Activated naive CD8-positive, alpha-beta T cell treated with anti-CD3 and anti-CD28 coated beads, Interleukin-2, amount 10 ng/mL, durations not matched to agents 7 days and 5 days (primary cell): ENCODE measurements around the gene CYB561D2. TPM values are rescaled to one million over a fixed set of nuclear protein-coding genes. Genes with fewer than 3 reads are reported as not detected.

Experiments used
- ATAC-seq: fragments of 150-1000 bp; cut with Tn5 transposase; one replicate; pipeline ENCODE4 v1.10.0; 2021; ENCODE audit warnings: low read depth, moderate library complexity
- POLR2A ChIA-PET: fragments of 350-600 bp; sonication (Branson Sonifier 250); formaldehyde crosslinking; loops from one replicate; lab custom pipeline; 2021; ENCODE audit warnings: antibody characterized with exemption; lab: Charles Lee
- DNase-seq: peaks from one replicate; pipeline ENCODE4 v3.0.0; 2021
- H3K27ac Mint-ChIP-seq: one replicate; pipeline ENCODE4 v1.8.0; 2022; ENCODE audit warnings: mild to moderate bottlenecking, mixed read lengths
- H3K27me3 Mint-ChIP-seq: one replicate; pipeline ENCODE4 v1.8.0; 2022; ENCODE audit warnings: mild to moderate bottlenecking, moderate library complexity, mixed read lengths
- H3K36me3 Mint-ChIP-seq: one replicate; pipeline ENCODE4 v1.8.0; 2021; ENCODE audit warnings: mild to moderate bottlenecking, mixed read lengths
- H3K4me1 Mint-ChIP-seq: one replicate; pipeline ENCODE4 v1.8.0; 2021; ENCODE audit warnings: mixed read lengths
- H3K4me3 Mint-ChIP-seq: one replicate; pipeline ENCODE4 v1.8.0; 2022; ENCODE audit warnings: mild to moderate bottlenecking, moderate library complexity, mixed read lengths
- H3K9me3 Mint-ChIP-seq: one replicate; pipeline ENCODE4 v1.8.0; 2021; ENCODE audit warnings: mixed read lengths
- total RNA-seq, 2 experiments: library from RNA; stranded (reverse); gene quantifications; one replicate each; pipeline ENCODE4 v1.2.3, GENCODE V29; 2021

CYB561D2 gene
- total RNA-seq, 2 experiments from 2014 or later = 35.0 to 38.9 TPM

DNA sequence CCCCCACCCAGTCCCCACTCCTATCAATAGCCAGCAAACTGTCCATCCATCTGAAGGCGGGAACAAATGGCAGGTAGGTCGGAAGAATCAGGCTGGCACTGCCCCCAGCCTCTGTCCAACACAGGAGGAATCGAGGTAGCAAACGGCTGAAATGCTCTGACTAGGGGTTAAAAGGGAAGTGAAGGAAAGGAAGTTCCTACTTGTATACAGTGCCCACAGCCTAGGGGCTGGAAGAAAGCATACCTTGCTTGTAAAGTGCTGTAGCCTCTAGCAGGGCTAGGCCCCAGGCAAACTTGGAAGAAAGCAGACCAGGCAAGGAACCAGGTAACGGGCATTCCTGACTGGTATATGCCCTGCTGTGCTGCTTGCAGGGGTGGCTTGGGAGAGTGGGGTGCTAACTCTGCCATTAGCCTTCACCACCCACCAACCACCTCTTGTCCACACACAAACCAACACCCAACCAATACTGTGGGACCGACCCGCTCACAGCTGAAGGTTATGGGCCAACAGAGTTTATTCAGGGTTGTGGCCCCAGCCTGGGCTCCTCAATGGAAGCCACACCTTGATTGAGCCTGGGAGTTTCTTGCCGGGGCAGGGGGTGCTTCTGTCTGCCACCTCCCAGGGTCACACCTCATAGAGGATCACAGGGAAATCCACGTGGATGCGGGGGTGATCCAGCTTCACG, 25.0 kb upstream of the CYB561D2 start:
- Mint-ChIP-seq H3K4me3 (no peak overlapping the region), H3K9me3 (no peaks in the 10 kb centered on the region)
- ATAC-seq = no peak

DNA sequence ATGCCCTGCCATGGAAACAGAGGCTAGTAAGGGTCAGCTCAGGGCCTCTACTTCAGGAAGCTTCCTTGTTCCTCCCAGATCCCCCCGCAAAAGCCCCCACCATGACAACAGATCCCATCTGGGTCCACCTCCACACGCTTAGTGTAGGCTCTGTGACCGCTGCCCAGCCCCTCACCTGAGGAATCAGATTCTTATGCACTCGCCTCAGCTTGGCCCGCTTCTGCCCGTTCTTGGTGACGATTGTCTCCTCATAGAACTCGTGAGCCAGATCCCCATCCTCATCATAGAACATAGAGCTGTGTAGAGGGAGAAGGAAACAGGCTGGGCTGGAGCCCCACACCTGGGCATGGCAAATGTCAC, 24.5 kb upstream of the CYB561D2 start:
- POLR2A ChIA-PET = interaction anchor here (1.2 kb wide), 1 partner anchor 30 kb away, joined by 3 read pairs; no protein-coding TSS in a partner anchor
- no peak overlapping the region for H3K4me3 Mint-ChIP-seq
- H3K4me1 Mint-ChIP-seq = peaks cover 23% of the 10 kb centered on the region
- peak overlapping the region; percentile 38 for H3K27ac Mint-ChIP-seq
- DNase-seq = no peak
- no peaks in the 10 kb centered on the region for H3K9me3 Mint-ChIP-seq
- H3K27me3 Mint-ChIP-seq = no peaks in the 10 kb centered on the region
- peaks cover 13% of the 10 kb centered on the region for H3K36me3 Mint-ChIP-seq
- ATAC-seq = no peak

More for the DNA sequence above, 25.0 kb upstream of the CYB561D2 start:
- peaks cover 9% of the 10 kb centered on the region for H3K36me3 Mint-ChIP-seq
- no peak for DNase-seq
- no peaks in the 10 kb centered on the region for H3K27me3 Mint-ChIP-seq
- POLR2A ChIA-PET = interaction anchor here (1.2 kb wide), 2 partner anchors 8 to 29 kb away, joined by 3 to 4 read pairs; no protein-coding TSS in a partner anchor
- peaks cover 23% of the 10 kb centered on the region for H3K4me1 Mint-ChIP-seq
- no peak overlapping the region for H3K27ac Mint-ChIP-seq

DNA sequence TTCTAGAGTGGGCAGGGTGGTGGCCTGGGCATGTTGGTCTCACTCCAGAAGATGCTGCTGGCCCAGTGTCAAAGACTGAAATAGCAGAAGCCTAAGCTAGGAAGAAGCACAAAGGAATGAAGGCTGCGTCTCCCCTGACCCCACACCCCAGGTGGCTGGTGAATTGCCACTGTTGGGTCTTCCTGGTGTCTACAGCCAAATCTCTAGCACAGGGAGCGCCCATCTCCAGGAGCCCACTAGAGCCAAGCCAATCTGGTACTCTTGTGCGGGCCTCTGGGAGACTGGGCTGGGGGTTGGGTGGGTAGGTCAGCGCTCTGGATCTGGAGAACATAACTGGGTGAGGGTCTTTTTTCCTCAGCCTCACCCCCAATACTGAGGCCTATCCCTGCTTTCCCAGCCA, 23.5 kb upstream of the CYB561D2 start:
- POLR2A ChIA-PET = interaction anchor here (1.2 to 4.9 kb wide), 8 partner anchors 9 to 35 kb away, joined by 3 to 76 read pairs (median 8); partner anchors contain the start of genes CYB561D2, HYAL3, IFRD2 and NAA80
- H3K27me3 Mint-ChIP-seq = no peaks in the 10 kb centered on the region
- peak overlapping the region; percentile 70 for H3K27ac Mint-ChIP-seq
- ATAC-seq (no peak), DNase-seq (no peak)
- H3K36me3 Mint-ChIP-seq = peaks cover 17% of the 10 kb centered on the region
- peaks cover 23% of the 10 kb centered on the region for H3K4me1 Mint-ChIP-seq
- peak overlapping the region; percentile 95 for H3K4me3 Mint-ChIP-seq
- H3K9me3 Mint-ChIP-seq = no peaks in the 10 kb centered on the region

DNA sequence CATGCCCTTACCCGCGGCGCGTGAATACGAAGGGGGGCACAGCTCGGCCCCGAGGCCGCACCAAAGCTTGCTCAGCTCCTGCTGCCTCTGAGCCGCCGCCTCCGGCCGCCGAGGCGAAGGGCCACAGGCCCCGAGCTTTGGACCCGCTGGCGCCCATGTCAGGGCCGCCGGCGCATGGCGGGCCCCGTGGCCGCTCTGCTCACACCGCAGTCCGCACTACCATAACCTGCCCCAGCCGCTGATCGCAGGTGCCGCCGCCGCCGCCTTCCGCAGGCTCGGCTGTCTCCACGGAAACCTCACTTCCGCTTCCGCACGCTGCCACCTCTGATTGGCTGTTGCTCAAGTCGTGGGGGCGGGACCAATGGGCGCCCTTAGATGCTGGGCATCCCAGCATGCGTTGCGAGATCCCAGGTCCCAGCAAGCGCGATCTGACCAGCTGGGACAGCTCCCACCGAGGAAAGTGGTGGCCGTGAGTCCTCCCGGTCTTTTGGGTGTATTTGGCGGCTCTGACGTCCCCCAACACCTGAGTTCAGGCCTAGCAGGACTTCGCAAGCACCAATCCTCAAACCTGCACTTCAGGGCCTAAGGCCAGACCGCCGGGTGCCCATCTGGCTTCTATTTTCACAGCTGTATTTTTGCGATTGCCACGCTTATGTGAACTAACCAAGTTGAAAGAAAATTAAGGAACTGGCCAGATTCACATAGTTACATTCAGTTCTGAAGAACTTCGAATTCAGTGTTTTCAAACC, 22.5 kb upstream of the CYB561D2 start, which contains the start of gene TUSC2:
Gene TUSC2, minus strand, starts transcription at position 281 of the 749 bp plus-strand sequence. Its CDS starts 124 bp downstream, at position 157.
- ATAC-seq (peak; percentile 87), DNase-seq (peak; percentile 95)
- Mint-ChIP-seq H3K9me3 (no peaks in the 10 kb centered on the region), H3K27ac (peak within 1 kb of the TSS; percentile 88), H3K27me3 (no peaks in the 10 kb centered on the region), H3K4me3 (peak within 1 kb of the TSS; percentile 95), H3K36me3 (peaks cover 19% of the 10 kb centered on the region), H3K4me1 (peaks cover 23% of the 10 kb centered on the region)
- POLR2A ChIA-PET = interaction anchor here (1.0 to 4.9 kb wide), 16 partner anchors 9 to 239 kb away, joined by 3 to 76 read pairs (median 4); partner anchors contain the start of genes CYB561D2, HYAL3, IFRD2 and NAA80

DNA sequence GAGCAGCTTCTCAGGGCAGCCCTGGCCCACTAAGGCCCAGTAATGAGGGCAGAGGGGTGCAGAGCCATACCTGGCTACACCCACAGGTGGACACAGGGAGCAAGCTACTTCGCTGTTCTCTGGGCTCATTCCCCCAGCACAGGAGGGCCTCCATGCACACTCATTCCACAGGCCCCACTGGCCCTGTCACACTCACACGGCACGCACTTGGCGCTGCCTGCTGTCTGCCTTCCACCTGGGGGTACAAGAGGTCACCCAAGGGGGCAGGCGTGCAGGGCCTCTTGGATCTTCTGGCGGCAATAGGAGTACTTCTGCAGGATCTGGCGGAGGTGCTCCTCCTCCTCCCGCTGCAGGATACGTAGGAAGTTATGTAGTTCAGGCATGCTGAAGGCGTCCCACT, 20.3 kb upstream of the CYB561D2 start:
- Mint-ChIP-seq H3K4me3 (no peak overlapping the region), H3K27me3 (no peaks in the 10 kb centered on the region), H3K9me3 (no peaks in the 10 kb centered on the region), H3K36me3 (peaks cover 30% of the 10 kb centered on the region), H3K4me1 (peaks cover 37% of the 10 kb centered on the region), H3K27ac (no peak overlapping the region)
- ATAC-seq (no peak), DNase-seq (no peak)
- POLR2A ChIA-PET = interaction anchor here (0.5 to 4.9 kb wide), 4 partner anchors 7 to 1170 kb away, joined by 3 to 76 read pairs (median 18); partner anchors contain the start of genes DCAF1, IFRD2 and RASSF1

DNA sequence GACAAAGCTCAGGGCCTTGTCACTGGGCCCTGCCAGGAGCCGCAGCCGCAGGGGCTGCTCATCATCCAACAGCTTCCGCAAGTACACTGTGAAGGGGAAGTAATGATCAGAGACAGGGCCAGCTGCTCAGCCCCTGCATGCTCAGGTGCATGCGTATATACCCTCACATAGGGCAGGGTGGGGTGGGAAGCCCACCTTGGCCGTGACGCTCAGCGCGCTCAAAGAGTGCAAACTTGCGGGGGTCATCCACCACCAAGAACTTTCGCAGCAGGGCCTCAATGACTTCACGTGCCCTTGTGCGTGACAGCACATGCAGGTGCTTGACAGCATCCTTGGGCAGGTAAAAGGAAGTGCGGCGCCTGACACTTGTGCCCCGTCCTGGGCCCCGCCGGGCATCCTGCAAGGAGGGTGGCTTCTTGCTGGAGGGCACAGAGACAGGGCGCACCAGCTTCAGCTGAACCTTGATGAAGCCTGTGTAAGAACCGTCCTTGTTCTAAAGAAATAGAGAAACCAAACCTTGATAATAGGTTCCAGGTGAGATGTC, 19.2 kb upstream of the CYB561D2 start:
- Mint-ChIP-seq H3K4me1 (peaks cover 43% of the 10 kb centered on the region), H3K27ac (peak overlapping the region; percentile 21), H3K4me3 (no peak overlapping the region), H3K36me3 (peaks cover 41% of the 10 kb centered on the region), H3K27me3 (no peaks in the 10 kb centered on the region), H3K9me3 (no peaks in the 10 kb centered on the region)
- POLR2A ChIA-PET = interaction anchor here (1.3 to 4.9 kb wide), 3 partner anchors 9 to 39 kb away, joined by 4 to 30 read pairs (median 5); partner anchors contain the start of genes HYAL3, IFRD2, NAA80 and RASSF1
- ATAC-seq = no peak
- DNase-seq = no peak

DNA sequence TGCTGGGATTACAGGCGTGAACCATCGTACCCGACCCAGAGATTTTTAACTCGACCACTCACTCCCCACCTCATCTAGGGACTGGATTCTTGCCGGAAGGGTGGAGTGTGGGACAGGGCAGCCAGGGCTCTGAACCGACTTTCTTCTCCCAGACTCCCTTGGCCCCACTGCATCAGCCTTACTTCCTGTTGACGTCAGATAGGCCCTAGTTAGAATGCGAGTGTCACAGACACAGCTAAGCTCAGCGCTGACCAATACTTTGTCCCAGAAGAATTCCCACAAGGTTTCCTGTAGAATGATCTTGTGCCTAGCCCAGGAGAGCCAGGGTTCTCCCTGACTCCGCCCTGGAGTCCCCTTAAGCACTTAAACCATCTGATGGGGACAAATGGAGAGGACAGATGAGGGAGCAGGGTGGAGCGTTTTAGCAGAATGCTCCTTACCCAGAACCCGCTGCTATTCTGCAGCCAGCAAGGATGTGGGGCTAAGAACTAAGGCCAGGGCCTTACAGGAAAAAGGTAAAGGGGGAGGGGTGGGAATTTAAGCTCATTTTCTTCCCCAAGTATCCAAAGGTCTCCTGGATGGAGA, 16.8 kb upstream of the CYB561D2 start:
- POLR2A ChIA-PET = interaction anchor here (0.6 to 10.5 kb wide), 9 partner anchors 9 to 275 kb away, joined by 3 to 439 read pairs (median 4); partner anchors contain the start of genes CISH, CYB561D2, HEMK1 and HYAL3
- peaks cover 36% of the 10 kb centered on the region for H3K4me1 Mint-ChIP-seq
- peak overlapping the region; percentile 74 for H3K4me3 Mint-ChIP-seq
- H3K27me3 Mint-ChIP-seq = no peaks in the 10 kb centered on the region
- no peaks in the 10 kb centered on the region for H3K9me3 Mint-ChIP-seq
- peak overlapping the region; percentile 99 for H3K27ac Mint-ChIP-seq
- DNase-seq (no peak), ATAC-seq (no peak)
- peaks cover 57% of the 10 kb centered on the region for H3K36me3 Mint-ChIP-seq

DNA sequence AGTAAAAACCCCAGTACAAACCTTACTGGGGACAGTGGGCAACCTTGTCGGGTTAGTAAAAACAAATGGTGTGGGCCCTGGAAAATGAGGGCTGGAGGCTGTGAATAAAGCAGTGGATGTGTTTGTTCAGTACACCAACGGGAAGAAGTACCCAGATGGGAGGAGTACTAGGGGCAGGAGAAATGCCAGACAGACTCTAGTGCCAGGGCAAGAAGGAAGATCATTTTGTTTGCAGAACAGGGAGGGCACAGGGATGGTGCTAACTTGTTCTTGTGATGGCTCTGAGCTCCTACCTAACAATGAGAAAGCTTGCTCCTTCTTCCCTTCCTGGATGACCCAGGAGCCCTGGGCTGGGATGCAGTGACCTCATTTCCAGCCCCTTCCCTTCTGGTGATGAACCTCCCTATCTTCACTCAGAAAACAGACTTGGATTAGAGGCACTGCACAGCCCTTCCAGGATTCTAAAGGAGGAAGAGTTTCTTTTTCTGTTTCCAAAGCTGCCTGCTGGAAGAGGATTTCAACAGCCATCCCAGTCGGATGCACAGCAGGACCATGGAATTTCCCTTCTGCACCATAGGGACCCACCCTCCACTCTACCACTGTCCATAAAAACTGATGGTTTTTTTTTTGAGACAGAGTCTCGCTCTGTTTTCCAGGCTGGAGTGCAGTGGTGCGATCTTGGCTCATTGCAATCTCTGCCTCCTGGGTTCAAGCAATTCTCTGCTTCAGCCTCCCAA, 16.2 kb upstream of the CYB561D2 start:
- no peaks in the 10 kb centered on the region for H3K9me3 Mint-ChIP-seq
- DNase-seq (no peak), ATAC-seq (no peak)
- peaks cover 40% of the 10 kb centered on the region for H3K4me1 Mint-ChIP-seq
- H3K27ac Mint-ChIP-seq = peak overlapping the region; percentile 99
- H3K4me3 Mint-ChIP-seq = peak overlapping the region; percentile 74
- POLR2A ChIA-PET = interaction anchor here (0.6 to 10.5 kb wide), 8 partner anchors 10 to 275 kb away, joined by 3 to 439 read pairs (median 4); partner anchors contain the start of genes CISH, CYB561D2, HEMK1 and HYAL3
- no peaks in the 10 kb centered on the region for H3K27me3 Mint-ChIP-seq
- peaks cover 63% of the 10 kb centered on the region for H3K36me3 Mint-ChIP-seq

DNA sequence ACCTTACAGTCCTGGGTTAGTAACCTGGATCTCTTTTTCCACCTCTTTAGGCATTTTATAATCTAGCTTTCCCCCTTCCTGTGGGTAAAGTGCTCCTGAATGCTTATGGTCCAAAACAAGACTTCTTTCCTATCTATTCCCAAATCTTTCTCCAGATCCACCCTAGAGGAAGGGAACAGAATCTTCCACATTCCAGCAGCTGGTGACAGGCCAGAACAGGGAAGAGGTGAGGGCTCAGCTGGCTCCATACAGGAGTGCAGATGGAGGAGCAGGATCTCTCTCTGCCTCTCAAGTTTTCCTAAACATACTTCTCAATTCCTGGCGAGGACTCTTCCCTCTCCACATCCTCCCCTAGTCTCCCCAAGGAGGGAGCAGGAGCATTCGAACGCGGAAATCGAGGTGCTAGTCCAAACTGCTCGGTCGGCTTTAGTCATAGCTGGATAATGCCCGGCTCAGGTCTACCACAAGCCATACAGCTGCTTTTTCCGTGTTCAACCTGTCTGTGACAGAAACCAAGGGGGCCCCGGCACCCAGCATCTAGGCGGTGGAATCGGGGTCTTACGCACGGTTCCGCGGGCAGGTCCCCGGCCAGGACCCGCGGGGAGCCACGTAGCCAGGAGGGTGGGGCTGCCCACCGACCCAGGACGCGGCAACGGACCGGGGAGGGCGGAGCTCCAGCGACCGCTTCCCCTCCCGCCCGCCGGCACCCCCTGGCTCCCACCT, 14.0 kb upstream of the CYB561D2 start:
- ATAC-seq (no peak), DNase-seq (no peak)
- Mint-ChIP-seq H3K4me3 (peak overlapping the region; percentile 99), H3K27me3 (no peaks in the 10 kb centered on the region), H3K9me3 (no peaks in the 10 kb centered on the region), H3K27ac (peak overlapping the region; percentile 99), H3K4me1 (peaks cover 38% of the 10 kb centered on the region), H3K36me3 (peaks cover 55% of the 10 kb centered on the region)
- POLR2A ChIA-PET = interaction anchor here (0.6 to 10.5 kb wide), 29 partner anchors 8 to 1049 kb away, joined by 3 to 439 read pairs (median 6); partner anchors contain the start of genes C3orf18, CISH, CYB561D2 and GNAI2

DNA sequence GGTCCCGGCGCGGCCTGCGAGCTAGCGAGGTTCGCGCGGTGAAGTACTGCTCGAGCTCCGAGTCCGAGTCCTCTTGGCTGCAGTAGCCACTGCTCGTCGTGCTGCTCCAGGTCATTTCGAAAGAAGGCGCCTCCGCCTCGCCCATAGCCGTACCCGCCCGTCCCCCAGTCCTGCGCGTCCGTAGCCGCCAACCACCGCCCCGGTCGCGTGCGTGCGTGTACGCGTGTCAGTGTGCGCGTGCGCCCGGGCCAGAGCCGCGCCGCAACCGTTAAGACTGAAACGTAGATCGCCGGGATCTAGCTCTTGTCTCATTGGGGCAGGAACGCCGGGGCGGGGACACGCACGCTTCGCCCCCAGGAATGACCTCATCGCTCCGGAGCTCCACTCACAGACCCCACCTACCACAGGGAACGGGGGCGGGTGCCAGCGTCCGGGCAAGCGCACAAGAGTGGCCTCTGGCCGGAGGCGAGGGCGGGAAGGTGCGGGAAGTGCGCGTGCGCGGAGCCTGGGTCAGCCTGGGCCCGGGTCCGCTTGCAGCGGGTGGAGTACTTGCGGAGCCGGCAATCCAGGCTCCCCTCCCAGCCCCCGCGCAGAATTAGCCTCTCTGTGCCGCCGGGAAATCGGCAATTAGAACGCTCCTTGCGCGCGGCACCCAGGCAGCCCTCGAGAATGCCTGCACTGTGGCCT, 13.3 kb upstream of the CYB561D2 start:
- H3K27ac Mint-ChIP-seq = peak overlapping the region; percentile 99
- H3K4me3 Mint-ChIP-seq = peak overlapping the region; percentile 99
- H3K36me3 Mint-ChIP-seq = peaks cover 50% of the 10 kb centered on the region
- no peaks in the 10 kb centered on the region for H3K27me3 Mint-ChIP-seq
- no peaks in the 10 kb centered on the region for H3K9me3 Mint-ChIP-seq
- DNase-seq = peak; percentile 93
- POLR2A ChIA-PET = interaction anchor here (0.6 to 10.5 kb wide), 31 partner anchors 8 to 1935 kb away, joined by 3 to 439 read pairs (median 5); partner anchors contain the start of genes C3orf18, CISH, CYB561D2 and GNAI2
- peaks cover 43% of the 10 kb centered on the region for H3K4me1 Mint-ChIP-seq
- peak; percentile 69 for ATAC-seq

DNA sequence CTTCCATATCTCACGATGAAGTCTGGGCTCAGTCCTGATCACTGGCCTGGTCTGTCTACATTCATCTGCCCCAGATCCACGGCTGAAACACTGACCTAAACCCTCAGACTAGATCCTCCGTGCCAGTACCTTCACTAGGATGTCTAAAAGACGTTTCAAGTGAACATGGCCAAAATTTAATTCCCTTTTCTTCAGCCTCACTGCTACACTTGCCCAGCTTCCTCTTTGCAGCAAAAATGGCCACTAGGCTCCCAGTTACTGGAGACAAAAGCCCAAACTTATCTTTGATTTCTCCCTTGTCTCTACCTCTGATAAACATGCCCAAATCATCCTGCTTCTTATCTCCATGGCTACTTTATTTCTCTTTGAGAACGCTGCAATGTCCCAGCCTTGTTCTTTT, 11.7 kb upstream of the CYB561D2 start:
- Mint-ChIP-seq H3K9me3 (no peaks in the 10 kb centered on the region), H3K27ac (peak overlapping the region; percentile 99), H3K4me1 (peaks cover 38% of the 10 kb centered on the region), H3K27me3 (no peaks in the 10 kb centered on the region), H3K36me3 (peaks cover 45% of the 10 kb centered on the region), H3K4me3 (peak overlapping the region; percentile 99)
- POLR2A ChIA-PET = interaction anchor here (0.6 to 10.5 kb wide), 12 partner anchors 10 to 988 kb away, joined by 3 to 439 read pairs (median 36); partner anchors contain the start of genes C3orf18, CISH, CYB561D2 and GNAI2
- ATAC-seq (no peak), DNase-seq (no peak)
